Stimulated activated CD8-positive, alpha-beta memory T cell treated with anti-CD3 and anti-CD28 coated beads, Interleukin-15, amount 100 ng/mL, for 4 hours (primary cell): Measurements from ENCODE around the gene PARL.

Experiments used
- DNase-seq, 2 donors: peaks; one replicate each; pipeline ENCODE4 v3.0.0-alpha.2; 2020; ENCODE audit warnings: low read depth in 2 of 2

Gene PARL

DNA sequence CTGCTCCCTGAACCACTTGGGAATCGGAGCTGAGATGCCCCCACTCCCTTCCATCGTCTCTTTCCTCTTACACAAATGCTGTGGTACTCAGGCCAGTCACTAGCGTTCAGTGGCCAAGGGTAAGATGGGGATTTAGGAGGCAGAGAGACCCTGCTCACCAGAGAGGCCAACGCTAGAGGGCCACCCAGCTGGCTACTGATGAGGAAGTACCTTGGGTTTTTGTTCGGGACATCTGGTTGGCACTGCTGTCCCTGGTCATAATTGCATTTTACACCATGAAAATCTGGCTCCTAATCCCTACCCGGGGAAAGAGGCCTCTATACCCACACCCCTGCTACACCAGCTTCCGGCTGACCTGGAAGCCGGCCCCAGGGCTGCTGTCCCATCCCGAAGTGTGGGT, 67.0 kb downstream of the PARL start:
- no peak for DNase-seq

DNA sequence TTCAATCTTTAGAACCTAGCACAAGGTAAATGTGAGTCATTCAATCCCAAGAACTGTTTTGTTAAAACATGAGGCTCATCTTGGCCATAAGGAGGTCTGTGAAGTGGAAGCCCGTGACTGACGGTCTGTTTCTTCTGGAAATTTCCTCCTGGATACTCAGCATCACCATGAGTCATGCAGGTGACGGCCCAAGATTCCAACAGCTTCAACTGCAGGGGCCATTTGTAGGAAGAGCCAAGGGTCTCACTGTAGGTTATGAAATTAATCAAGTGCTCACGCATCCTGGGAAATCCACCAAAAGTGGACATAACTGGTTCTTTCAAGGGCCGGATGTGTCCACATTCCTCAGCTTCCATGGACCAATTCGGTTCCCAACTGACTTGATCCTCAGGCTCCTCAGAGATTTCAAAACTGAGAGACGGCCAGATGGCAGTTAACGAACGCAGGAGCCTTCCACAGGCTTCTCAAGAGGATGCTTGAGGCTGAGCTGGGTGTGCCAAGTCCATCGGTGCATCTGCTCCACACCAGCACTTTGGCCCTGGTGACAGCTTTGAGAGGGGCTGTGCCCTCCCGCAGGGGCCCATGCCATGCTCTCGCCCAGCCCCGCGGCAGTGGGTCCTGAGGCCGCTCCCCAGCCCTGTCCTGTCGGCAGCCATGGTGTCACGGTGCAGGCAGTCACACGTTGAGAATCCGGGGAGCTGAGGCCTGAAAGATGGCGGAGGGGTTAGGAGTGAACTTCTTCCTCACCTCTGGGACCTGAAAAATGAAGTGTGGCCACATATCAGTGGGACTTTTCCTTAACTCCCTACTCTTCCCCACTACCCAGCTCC, 67.8 kb downstream of the PARL start:
- DNase-seq: no peak

DNA sequence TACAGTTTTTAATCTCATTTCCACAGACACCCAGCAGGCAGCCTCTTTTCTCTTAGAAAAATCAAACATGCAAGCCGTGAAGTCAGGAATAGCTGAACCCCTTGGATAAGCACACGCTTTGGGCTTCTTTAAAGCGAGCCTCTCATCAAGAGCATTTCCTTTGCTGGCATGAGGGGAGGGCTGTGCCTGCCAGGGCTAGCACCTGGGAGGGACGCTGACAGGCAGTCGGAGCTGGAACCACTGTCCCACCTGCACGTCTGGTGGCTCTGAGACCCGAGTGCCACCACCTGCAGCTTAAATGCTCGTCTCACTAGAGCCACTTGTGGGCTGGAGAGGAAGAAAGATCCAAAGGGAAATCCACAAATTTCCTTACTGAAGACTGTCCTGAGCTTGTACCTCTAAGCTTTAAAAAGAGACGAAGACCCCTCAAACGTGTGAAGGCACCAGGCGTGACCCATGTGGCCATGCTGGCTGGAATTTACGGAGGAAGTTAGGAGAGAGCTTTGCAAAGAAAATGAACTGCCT, 68.7 kb downstream of the PARL start:
- no peak for DNase-seq

DNA sequence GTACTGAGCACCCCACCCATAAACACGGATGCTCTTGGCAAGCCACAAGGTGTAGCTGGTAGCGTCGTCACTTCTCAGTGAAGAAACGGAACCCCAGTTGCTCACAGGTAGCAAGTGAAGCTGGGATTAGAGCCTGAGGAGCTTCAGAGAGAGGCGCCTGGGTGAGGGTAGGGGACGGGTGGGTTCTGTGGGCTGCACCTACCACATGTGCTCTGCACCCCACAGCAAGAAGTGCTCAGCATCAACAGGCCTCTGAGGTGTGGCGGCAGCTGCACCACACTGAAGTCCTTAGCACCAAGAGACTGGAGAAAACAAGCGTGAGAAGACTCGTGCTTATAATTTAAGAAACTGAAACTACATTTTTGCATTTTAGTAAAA, 69.1 kb downstream of the PARL start:
- no peak for DNase-seq

GRCh38 chr3:183814240-183814639, 70.4 kb downstream of the PARL start:
- DNase-seq: no peak

- no peak for DNase-seq
Measured at GRCh38 chr3:183812761-183813445, 71.8 kb downstream of the PARL start.

DNA sequence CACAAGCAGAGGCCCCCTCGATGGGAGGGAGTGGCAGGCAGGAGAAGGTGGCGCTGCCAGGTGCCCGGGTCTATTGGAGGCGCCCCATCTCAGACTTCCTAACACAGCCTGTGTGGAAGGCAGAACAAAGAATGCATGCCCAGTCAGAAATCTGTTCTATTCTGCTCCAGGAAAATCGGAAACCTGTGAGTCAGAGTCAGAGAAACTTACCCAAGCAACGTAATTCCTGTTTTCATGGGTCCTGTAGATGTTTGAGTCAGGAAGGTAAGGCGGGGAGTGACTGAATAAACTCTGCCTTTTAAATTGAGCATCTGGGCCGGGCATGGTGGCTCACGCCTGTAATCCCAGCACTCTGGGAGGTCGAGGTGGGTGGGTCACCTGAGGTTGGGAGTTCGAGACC, 73.0 kb downstream of the PARL start:
- DNase-seq: no peak

DNA sequence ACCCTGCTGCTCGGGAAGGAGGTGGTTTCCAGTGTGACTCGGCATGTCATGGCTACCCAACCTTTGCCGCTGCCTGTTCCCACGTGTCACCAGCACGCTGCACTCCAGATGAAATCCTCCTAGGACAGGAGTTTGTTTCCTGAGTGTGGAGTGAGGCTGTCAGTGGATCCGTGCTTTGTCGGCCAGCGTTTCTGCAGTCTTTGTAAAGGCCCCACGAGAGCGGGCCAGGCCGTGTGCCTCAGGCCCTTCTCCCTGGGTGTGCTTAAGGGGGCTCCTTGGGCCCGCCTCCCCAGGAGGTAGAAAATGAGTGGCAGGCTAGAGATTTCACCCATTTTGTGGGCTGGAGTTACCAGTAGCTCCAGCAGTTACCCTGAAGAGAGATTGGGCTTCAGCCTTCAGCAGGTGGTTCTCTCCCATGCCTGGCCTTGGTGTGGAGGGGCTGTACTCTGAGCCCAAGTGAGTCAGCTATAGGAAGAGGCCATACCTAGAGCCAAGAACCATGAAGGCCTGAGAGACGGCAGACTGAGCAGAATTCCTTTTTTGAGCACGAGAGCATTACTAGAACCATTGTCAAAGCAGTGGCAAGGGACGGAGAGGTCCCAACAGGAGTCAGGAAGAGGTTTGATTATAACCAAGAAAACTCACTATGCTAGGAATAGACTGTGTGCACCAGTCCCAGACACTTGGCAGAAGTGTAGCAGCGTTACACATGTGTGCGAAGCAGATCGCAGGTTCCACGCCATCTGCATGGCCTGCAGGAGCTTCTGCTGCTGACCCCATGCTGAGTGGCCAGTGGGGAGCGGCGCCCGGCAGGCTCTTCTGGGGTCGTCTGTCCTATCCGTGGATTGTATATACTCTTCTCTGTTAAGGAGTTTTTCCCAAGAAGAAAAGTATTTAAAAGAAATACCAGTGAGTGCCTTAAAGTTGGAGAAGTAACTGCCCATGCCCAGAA, 73.8 kb downstream of the PARL start:
- no peak for DNase-seq

GRCh38 chr3:183809270-183809669, 75.4 kb downstream of the PARL start:
- no peak for DNase-seq

DNA sequence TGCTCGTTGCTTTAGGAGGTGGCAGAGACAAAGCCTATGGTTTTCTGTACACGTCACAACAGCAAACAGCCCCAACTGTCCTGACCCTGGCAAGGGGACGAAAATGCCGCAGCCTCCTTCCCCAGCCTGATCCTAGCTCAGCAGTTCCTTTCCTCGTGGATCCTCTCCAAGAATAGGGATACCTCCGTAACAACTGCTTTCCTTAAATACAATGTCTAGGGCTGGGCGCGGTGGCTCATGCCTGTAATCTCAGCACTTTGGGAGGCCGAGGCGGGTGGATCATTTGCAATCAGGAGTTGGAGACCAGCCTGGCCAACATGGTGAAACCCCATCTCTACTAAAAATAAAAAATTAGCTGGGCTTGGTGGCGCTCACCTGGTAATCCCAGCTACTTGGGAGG, 76.3 kb downstream of the PARL start:
- no peak for DNase-seq

- no peak for DNase-seq
Measured at GRCh38 chr3:183807881-183808280, 76.8 kb downstream of the PARL start.

- no peak for DNase-seq
Measured at GRCh38 chr3:183807209-183807728, 77.4 kb downstream of the PARL start.

- no peak for DNase-seq
Measured at GRCh38 chr3:183802989-183803388, 81.7 kb downstream of the PARL start.

- DNase-seq: no peak
Measured at GRCh38 chr3:183801601-183802000, 83.1 kb downstream of the PARL start.

- DNase-seq: no peak
Measured at GRCh38 chr3:183800243-183800863, 84.3 kb downstream of the PARL start.

DNA sequence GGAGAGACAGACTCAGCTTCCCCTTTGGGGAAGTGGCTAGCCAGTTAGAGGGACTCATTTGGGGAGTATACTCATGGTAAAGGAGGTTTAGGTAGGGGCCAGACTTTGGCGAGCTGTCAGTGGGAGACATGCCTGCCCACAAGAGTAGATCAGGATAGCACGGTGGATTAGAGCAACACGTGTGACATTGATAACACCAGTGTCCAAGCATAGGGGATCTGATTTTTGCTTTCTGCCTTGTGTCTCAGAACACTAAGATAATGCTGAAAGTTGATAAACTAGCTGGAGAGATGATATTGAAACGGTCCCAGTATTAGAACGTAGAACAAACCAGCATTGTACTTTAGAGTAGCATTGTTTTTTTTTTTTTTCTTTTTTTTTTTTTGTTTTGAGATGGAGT, 85.2 kb downstream of the PARL start:
- no peak for DNase-seq

- DNase-seq: no peak
Measured at GRCh38 chr3:183797996-183798395, 86.7 kb downstream of the PARL start.

DNA sequence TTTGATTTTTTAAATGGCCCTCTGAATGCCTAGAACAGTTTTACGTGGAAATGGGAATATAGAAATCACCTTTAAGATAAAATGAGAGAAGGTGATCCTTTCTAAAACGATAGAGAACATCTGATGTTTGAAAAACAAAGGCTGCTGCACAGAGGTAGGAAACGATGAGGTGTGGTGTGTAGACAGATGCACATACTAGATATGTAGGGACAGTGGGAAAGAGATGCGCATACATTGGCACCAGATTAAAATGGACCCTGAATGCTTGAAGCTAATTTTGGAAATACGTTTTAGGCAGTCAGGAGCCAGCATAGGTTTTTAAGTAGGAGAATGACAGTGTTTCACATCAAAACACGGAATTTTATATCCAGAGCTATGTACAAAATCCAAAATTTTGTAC, 88.3 kb downstream of the PARL start:
- no peak for DNase-seq

DNA sequence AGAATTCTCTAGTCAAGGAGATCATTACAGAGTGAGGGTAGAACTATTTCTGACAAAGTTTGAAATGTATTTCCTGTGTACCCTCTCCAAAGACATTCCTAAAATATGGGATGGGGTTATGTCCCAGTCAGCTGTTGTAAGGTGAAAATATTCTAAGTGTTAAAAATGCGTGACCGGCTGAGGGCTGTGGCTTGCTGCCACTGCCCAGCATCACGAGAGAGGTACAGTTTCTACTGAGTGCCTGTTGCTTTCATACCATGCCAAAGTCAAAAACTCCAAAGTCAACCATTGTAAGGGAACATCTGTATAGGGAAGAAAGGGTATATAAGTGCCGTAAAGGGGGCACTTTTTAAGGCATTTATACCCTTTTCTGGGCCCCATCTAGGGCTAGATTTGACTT, 90.2 kb downstream of the PARL start:
- no peak for DNase-seq

DNA sequence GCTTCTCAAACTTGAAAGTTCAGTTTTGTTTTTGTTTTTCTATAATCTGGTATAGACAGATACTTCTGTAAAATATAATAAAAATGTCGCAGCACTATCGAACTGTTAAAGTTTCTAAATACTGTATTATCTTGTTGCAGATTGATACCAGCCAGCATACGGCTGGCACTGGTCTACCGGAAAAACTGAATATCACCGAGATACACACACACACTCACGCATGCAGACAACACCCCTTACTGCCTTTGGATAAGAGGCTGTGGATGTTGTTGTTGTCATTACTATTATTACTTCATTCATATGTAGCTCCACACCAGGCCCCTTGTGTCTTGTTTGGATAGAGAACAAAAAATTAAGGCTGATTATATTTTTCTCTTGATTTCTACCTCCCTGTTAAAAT, 91.7 kb downstream of the PARL start:
- no peak for DNase-seq

DNA sequence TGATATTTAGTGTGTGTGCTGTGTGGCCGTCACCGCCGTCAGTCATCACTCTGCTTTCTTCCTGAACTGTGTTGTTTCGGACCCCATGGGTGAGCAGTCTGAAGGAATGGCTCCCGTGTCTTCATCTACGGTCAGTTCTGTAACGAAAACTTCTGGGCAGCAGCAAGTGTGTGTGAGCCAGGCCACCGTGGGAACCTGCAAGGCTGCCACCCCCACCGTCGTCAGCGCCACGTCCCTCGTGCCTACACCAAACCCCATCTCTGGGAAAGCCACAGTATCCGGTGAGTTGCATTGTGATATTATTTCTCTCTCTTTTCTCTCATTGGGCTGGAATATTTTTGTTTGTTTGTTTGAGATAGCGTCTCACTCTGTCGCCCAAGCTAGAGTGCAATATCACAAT, 94.0 kb downstream of the PARL start:
- DNase-seq: no peak
